Measurements from ENCODE around the gene BMPR1B. TPM values are rescaled to one million over a fixed set of nuclear protein-coding genes. Genes with fewer than 3 reads are reported as not detected.

BMPR1B gene
- total RNA-seq, 1 experiment from 2014 or later = 0.03 TPM

- peak; percentile 68 for DNase-seq (ENCODE audit: low spot score)
Measured at GRCh38 chr4:95086551-95086950, 328.8 kb downstream of the BMPR1B start.

- DNase-seq (ENCODE audit: low spot score) = no peak
Measured at GRCh38 chr4:95087657-95088455, 330.1 kb downstream of the BMPR1B start.

GRCh38 chr4:95091272-95091671 lies 333.5 kb downstream of the BMPR1B start:
- DNase-seq (ENCODE audit: low spot score) = no peak

- DNase-seq (ENCODE audit: low spot score) = peak; percentile 62
Measured at GRCh38 chr4:95092766-95093165, 335.0 kb downstream of the BMPR1B start.

- no peak for DNase-seq (ENCODE audit: low spot score)
Measured at GRCh38 chr4:95093460-95093859, 335.7 kb downstream of the BMPR1B start.

GRCh38 chr4:95093936-95094929 lies 336.5 kb downstream of the BMPR1B start:
- no peak for DNase-seq (ENCODE audit: low spot score)

GRCh38 chr4:95095348-95095974 lies 337.7 kb downstream of the BMPR1B start:
- peak; percentile 62 for DNase-seq (ENCODE audit: low spot score)

- peak; percentile 74 for DNase-seq (ENCODE audit: low spot score)
Measured at GRCh38 chr4:95102162-95102790, 344.5 kb downstream of the BMPR1B start.

- DNase-seq (ENCODE audit: low spot score) = no peak
Measured at GRCh38 chr4:95105112-95105511, 347.4 kb downstream of the BMPR1B start.

- no peak for DNase-seq (ENCODE audit: low spot score)
Measured at GRCh38 chr4:95105983-95106382, 348.2 kb downstream of the BMPR1B start.

GRCh38 chr4:95106408-95106928 lies 348.7 kb downstream of the BMPR1B start:
- DNase-seq (ENCODE audit: low spot score) = no peak

GRCh38 chr4:95107004-95107403 lies 349.2 kb downstream of the BMPR1B start:
- no peak for DNase-seq (ENCODE audit: low spot score)

- peak; percentile 79 for DNase-seq (ENCODE audit: low spot score)
Measured at GRCh38 chr4:95107635-95108034, 349.9 kb downstream of the BMPR1B start.

- peak; percentile 52 for DNase-seq (ENCODE audit: low spot score)
Measured at GRCh38 chr4:95108883-95109421, 351.2 kb downstream of the BMPR1B start.

- DNase-seq (ENCODE audit: low spot score) = peak; percentile 33
Measured at GRCh38 chr4:95114521-95114920, 356.8 kb downstream of the BMPR1B start.

- peak; percentile 64 for DNase-seq (ENCODE audit: low spot score)
Measured at GRCh38 chr4:95118497-95118896, 360.7 kb downstream of the BMPR1B start.

- DNase-seq (ENCODE audit: low spot score) = no peak
Measured at GRCh38 chr4:95120456-95120855, 362.7 kb downstream of the BMPR1B start.

GRCh38 chr4:95122001-95122400 lies 364.2 kb downstream of the BMPR1B start:
- DNase-seq (ENCODE audit: low spot score) = no peak

GRCh38 chr4:95124906-95125504 lies 367.2 kb downstream of the BMPR1B start:
- DNase-seq (ENCODE audit: low spot score) = peak; percentile 80

GRCh38 chr4:95129031-95129430 lies 371.3 kb downstream of the BMPR1B start:
- no peak for DNase-seq (ENCODE audit: low spot score)
